HG03045 (cell line): ENCODE data around the gene ADORA2A.

Source experiments
- ATAC-seq: cut with Tn5 transposase; IDR thresholded peaks from one replicate; pipeline ENCODE4 v1.9.1; 2021; ENCODE audit warnings: mild to moderate bottlenecking, moderate library complexity; ENCODE audit not compliant: unreplicated experiment

ADORA2A gene

DNA sequence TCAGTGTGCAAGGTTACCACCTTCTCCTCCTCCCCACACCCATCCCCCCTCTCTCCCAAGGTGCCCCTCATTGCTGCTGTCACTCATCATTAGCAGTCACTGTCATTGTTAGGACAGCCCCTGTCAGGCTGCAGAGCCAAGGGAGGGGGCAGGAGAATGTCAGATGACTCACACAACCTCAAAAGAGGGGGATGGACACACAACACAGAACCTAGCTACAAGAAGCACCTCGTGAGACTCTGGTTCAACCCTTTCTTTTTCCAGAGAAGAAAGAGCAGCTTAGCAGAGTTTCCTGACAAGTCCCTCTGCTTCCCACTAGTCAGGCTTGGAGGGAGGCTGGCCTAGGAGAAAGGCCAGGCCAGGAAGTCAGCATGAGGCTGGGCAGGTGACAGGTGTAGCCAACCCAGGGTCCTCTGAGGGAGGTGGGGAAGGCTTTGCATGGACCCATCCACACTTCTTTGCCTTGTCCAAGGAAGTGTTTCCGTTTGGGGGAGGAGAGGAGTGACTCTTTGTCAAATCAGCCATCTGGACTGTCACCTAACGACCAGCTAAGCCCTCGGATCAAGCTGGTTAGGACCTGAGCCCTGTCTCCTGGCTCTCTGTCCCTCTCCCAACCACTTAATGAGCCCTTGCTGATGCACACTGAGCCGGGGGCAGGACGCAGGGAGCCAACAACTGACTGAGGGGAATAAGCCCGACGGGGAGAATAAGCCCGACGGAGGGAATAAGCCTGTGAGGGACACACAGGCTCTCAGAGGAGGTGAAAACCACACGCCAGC, 18.3 kb downstream of the ADORA2A start:
- ATAC-seq = no peak

- no peak for ATAC-seq
These were observed 18.8 kb downstream of the ADORA2A start for GRCh38 chr22:24446260-24446611.

DNA sequence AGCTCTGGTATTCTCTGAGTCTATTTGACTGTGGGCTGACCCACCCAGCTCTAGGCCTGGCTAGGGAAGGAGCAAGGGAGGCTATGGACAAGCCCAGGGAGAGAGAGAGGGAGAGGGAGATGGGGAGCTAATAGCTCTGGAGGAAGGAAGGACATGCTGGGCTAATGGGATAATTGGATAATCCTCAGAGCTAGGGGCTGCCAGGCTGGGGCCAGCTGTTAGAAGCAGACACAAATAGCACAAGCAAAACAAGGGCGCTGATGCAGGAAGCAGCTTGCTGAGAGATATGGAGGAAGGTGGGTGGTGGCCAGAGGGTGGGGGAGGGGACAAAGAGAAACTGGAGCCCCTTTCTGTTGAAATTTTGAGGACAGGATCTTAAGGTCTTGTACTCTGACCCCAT, 23.2 kb downstream of the ADORA2A start:
- no peak for ATAC-seq

- ATAC-seq = no peak
These were observed 23.8 kb downstream of the ADORA2A start for GRCh38 chr22:24451162-24451561.

GRCh38 chr22:24453853-24454252, 26.5 kb downstream of the ADORA2A start:
- no peak for ATAC-seq

DNA sequence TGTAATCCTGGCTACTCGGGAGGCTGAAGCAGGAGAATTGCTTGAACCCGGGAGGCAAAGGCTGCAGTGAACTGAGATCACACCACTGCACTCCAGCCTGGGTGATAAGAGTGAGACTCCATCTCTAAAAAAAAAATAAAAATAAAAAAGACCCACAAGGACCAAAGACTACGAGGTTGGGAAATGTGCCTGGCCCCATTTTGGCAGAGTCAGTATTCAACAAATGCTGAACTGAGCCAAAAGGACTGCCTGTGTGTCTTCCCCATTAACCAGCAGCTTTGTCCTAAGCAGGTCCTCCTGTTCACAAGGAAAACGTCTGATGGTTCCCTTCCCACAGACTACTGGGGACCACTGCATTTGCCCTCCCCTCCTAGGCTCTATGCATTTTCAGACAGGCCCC, 27.6 kb downstream of the ADORA2A start:
- ATAC-seq = no peak

GRCh38 chr22:24455751-24456426, 28.5 kb downstream of the ADORA2A start:
- ATAC-seq = no peak

- no peak for ATAC-seq
These were observed 30.6 kb downstream of the ADORA2A start for GRCh38 chr22:24457894-24458420.

DNA sequence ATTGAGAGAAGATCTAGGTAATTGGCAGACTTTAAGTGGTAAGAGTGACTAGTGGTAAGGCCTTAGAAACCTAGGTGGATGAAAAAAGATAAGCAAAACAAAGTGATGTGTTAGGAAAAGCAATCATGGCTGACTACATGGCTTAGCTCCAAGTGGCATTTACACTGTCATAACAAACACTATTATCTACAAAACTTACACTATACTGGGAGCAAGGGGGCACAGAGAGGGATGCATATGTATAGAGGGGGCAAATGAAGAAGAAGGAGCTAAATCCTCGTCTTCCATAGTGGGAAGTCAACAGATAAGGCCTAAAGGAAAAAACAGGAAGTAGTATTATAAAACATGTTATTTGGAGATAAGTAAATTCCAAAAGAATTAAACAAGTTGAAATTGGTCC, 32.5 kb downstream of the ADORA2A start:
- no peak for ATAC-seq

- no peak for ATAC-seq
These were observed 33.2 kb downstream of the ADORA2A start for GRCh38 chr22:24460418-24461089.

- no peak for ATAC-seq
These were observed 35.8 kb downstream of the ADORA2A start for GRCh38 chr22:24463071-24463760.

- ATAC-seq = no peak
These were observed 38.2 kb downstream of the ADORA2A start for GRCh38 chr22:24465566-24465965.

- no peak for ATAC-seq
These were observed 38.6 kb downstream of the ADORA2A start for GRCh38 chr22:24465975-24466374.

GRCh38 chr22:24466716-24467328, 39.4 kb downstream of the ADORA2A start:
- no peak for ATAC-seq

- ATAC-seq = no peak
These were observed 39.9 kb downstream of the ADORA2A start for GRCh38 chr22:24467340-24467739.

GRCh38 chr22:24471570-24471969, 44.2 kb downstream of the ADORA2A start:
- ATAC-seq = no peak

GRCh38 chr22:24473284-24473683, 45.9 kb downstream of the ADORA2A start:
- ATAC-seq = no peak

DNA sequence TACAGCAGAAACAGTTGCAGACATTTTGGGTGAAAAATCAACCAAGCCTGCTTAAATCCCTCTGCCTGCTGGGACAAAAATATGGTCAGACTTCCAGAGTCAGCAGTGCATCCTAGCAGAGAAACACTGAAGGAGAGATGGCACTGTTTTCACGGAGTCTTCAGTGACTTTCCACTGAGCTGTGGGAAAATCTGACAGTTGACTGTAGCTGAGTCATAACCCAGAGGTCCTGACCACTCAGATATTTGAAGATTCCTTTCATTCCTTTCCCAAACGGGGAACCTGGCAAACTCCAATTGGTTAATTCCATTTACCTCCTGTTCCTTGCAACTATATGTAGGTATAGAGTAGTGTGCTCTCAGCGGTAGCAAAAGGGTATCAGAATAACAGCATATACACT, 46.8 kb downstream of the ADORA2A start:
- ATAC-seq = no peak

DNA sequence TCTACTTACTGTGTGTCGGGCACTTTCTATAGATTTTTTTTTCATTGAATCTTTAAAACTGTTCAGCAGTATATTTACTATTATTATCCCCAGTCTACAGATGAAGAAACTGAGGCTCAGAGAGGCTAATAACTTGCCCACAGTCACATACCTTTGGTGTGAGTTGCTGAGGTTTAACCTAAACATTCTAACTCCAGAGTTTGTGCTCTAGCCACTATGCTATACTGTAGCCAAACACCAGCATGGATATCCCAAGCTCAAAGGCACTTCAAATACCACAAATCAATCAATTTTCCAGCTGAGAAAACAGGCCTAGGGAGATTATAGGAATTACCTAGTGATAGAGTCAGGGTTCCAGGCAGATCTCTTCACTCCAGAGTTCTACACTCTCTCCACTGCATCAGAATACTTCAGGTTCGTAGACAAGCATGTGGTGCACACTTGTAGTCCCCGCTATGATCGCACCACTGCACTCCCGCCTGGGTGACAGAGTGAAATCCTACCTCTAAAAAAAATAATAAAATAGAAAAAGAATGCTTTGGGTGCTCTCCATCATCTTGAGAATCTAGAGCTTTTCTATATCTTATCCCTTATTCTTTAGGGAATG, 47.4 kb downstream of the ADORA2A start:
- no peak for ATAC-seq

- no peak for ATAC-seq
These were observed 54.2 kb downstream of the ADORA2A start for GRCh38 chr22:24481641-24482040.
